Effector memory CD8-positive, alpha-beta T cell (primary cell): ENCODE data around the gene PYM1.
"Not testable (repeated sequence)": the region's sequence is repeated elsewhere in the genome, so short reads cannot be mapped to it uniquely, and the experiment has no call there.

Experiments used
- ATAC-seq: fragments of 150-1000 bp; cut with Tn5 transposase; replicated peaks from 2 replicates; pipeline ENCODE4 v1.10.0; 2021; ENCODE audit warnings: mild to moderate bottlenecking, moderate library complexity
- DNase-seq, 3 experiments: peaks; one replicate each; pipeline ENCODE4 v3.0.0; 2021
- H3K27ac Mint-ChIP-seq, 2 donors: one replicate each; pipeline ENCODE4 v1.8.0; 2022; ENCODE audit warnings: mild to moderate bottlenecking in 2 of 2, mixed read lengths in 2 of 2, moderate library complexity in 2 of 2
- H3K27me3 Mint-ChIP-seq, 2 donors: one replicate each; pipeline ENCODE4 v1.8.0; 2022; ENCODE audit warnings: mixed read lengths in 2 of 2
- H3K36me3 Mint-ChIP-seq: one replicate; pipeline ENCODE4 v1.8.0; 2022; ENCODE audit warnings: mild to moderate bottlenecking, moderate library complexity, mixed read lengths; ENCODE audit not compliant: insufficient read depth
- H3K4me1 Mint-ChIP-seq, 2 donors: one replicate each; pipeline ENCODE4 v1.8.0; 2022; ENCODE audit warnings: low read depth in 2 of 2, mixed read lengths in 2 of 2
- H3K4me3 Mint-ChIP-seq, 2 donors: one replicate each; pipeline ENCODE4 v1.8.0; 2022; ENCODE audit warnings: mild to moderate bottlenecking in 2 of 2, mixed read lengths in 2 of 2, moderate library complexity in 2 of 2
- H3K9me3 Mint-ChIP-seq, 2 donors: one replicate each; pipeline ENCODE4 v1.8.0; 2022; ENCODE audit warnings: mixed read lengths in 2 of 2

The PYM1 gene

DNA sequence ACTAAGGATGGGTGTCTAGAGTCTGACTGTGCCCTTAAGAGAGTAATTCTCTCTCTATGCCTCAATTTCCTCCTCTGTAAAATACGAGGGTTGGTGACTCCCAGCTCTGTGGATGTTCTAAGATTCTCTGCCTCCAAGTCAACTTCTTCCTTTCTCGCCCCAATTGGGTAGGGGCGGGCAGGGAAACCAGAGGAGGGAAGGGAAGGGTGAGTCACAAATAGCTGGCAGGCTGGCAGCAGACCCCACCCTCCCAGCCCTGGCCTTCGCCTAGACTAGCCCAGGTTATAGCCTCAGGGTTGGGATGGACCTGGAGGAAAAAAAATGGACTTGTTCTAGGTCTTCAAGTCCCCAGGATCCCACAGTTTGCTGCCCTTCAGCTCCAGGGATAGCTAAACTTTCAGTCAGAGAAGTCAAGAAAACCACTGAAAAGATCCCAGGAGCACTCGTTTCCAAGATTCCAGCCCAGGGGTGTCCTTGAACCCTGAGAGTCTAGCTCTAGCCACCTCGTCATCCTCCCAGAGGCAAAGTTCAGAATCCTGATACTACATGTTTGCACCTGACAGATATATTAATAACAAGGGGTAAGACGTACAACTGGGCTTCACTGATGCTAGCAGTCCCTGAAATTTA lies 5.6 kb upstream of the PYM1 start:
- Mint-ChIP-seq H3K4me3 (peak overlapping the region; percentile 96 to 99), H3K4me1 (peaks cover 53 to 69% of the 10 kb centered on the region in 2 donors), H3K36me3 (peaks cover 51% of the 10 kb centered on the region), H3K9me3 (no peaks in the 10 kb centered on the region), H3K27me3 (no peaks in the 10 kb centered on the region), H3K27ac (peak overlapping the region; percentile 95 to 98)
- DNase-seq (no peak), ATAC-seq (no peak)

DNA sequence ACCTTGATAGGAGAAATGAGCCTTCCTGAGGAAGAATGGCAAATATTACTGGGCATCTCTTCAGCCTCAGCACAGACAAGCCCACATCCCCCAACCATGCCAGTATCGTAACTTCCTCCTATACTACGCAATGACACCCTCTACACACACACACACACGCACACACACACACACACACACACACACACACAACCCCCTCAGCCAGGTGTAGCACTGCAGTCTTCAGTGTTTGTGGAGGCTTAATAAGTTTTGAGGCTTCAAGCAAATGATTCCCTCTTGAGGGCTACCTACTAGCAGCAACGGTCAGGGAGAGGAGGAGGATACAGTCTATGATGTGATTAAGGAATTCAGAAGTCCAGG lies 4.8 kb upstream of the PYM1 start:
- H3K36me3 Mint-ChIP-seq: peaks cover 47% of the 10 kb centered on the region
- H3K4me3 Mint-ChIP-seq: peak overlapping the region; percentile 96 to 99
- H3K9me3 Mint-ChIP-seq: no peaks in the 10 kb centered on the region
- peak; percentile 34 to 46 (median 40) for DNase-seq
- H3K27ac Mint-ChIP-seq: peak overlapping the region; percentile 95 to 98
- peaks cover 57 to 73% of the 10 kb centered on the region in 2 donors for H3K4me1 Mint-ChIP-seq
- no peaks in the 10 kb centered on the region for H3K27me3 Mint-ChIP-seq
- peak; percentile 39 for ATAC-seq

DNA sequence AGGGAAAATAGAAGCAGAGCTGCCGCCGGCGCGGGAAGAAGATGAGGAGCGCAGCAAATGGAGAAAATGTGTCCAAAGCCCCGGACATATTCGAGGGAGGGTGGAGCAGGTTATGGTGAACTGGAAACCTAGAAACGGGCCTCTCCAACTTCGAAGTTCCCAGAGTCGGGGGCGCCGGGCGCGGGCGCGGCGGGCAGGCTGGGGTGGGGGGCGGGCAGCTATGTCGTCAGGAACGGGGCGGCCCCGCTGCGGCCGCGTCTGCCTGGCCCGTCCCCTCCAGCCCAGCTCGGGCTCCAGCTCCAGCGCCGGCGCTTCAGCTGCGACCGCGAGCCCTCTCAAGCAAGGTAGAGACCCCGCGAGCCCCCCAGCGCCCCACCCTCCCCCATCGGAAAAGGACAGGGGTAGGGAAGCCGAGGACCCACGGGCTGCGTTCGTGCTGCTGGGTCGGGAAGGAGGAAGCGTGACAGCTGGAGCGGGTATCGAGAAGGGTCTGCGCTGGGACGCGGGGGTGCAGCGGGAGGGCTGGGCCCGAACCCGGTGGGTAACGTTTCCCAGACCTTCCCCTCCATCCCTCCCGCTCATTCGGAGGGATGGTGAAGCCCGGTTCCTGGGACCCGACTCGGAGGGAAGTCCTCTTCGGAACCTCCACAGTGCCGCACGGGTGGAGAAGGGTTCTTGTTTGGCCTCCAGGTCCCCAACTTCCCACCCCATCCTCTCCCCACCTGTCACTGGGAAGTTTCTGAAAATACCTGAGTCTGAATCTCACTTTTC lies 4.3 kb upstream of the PYM1 start:
- Mint-ChIP-seq H3K4me1 (peaks cover 55 to 76% of the 10 kb centered on the region in 2 donors), H3K27ac (peak overlapping the region; percentile 95 to 98), H3K4me3 (peak overlapping the region; percentile 96 to 99), H3K36me3 (peaks cover 46% of the 10 kb centered on the region), H3K27me3 (no peaks in the 10 kb centered on the region), H3K9me3 (no peaks in the 10 kb centered on the region)
- DNase-seq (peak in 1 of 3 experiments; percentile 14), ATAC-seq (no peak)

GRCh38 chr12:55931317-55931779 lies 3.7 kb upstream of the PYM1 start:
- H3K27ac Mint-ChIP-seq: peak overlapping the region; percentile 95 to 98
- no peak for ATAC-seq
- peaks cover 59 to 77% of the 10 kb centered on the region in 2 donors for H3K4me1 Mint-ChIP-seq
- H3K36me3 Mint-ChIP-seq: peaks cover 45% of the 10 kb centered on the region
- H3K27me3 Mint-ChIP-seq: no peaks in the 10 kb centered on the region
- H3K4me3 Mint-ChIP-seq: peak overlapping the region; percentile 96 to 99
- no peaks in the 10 kb centered on the region for H3K9me3 Mint-ChIP-seq
- no peak for DNase-seq

GRCh38 chr12:55930771-55931316 lies 3.1 kb upstream of the PYM1 start, which contains the start of gene DGKA:
Gene DGKA, plus strand, starts transcription at chr12:55931162. Its CDS starts 5,342 bp downstream, at chr12:55936504.
- no peaks in the 10 kb centered on the region for H3K27me3 Mint-ChIP-seq
- peak; percentile 20 for ATAC-seq

GRCh38 chr12:55929306-55929791 lies 1.7 kb upstream of the PYM1 start:
- H3K9me3 Mint-ChIP-seq: no peaks in the 10 kb centered on the region
- peak overlapping the region; percentile 95 to 98 for H3K27ac Mint-ChIP-seq
- H3K4me3 Mint-ChIP-seq: peak overlapping the region; percentile 96 to 99
- H3K27me3 Mint-ChIP-seq: no peaks in the 10 kb centered on the region
- peak; percentile 44 for ATAC-seq
- peaks cover 56 to 76% of the 10 kb centered on the region in 2 donors for H3K4me1 Mint-ChIP-seq
- H3K36me3 Mint-ChIP-seq: peaks cover 41% of the 10 kb centered on the region
- DNase-seq: peak; percentile 58 to 62 (median 59)

More at GRCh38 chr12:55930771-55931316, 3.1 kb upstream of the PYM1 start, which contains the start of gene DGKA:
- H3K4me3 Mint-ChIP-seq: peak within 1 kb of the TSS; percentile 96 to 99
- H3K27ac Mint-ChIP-seq: peak within 1 kb of the TSS; percentile 95 to 98
- H3K9me3 Mint-ChIP-seq: no peaks in the 10 kb centered on the region
- peaks cover 44% of the 10 kb centered on the region for H3K36me3 Mint-ChIP-seq
- DNase-seq: peak; percentile 41 to 56 (median 45)
- H3K4me1 Mint-ChIP-seq: peaks cover 58 to 78% of the 10 kb centered on the region in 2 donors

- no peaks in the 10 kb centered on the region for H3K9me3 Mint-ChIP-seq
- ATAC-seq (peak; percentile 57), DNase-seq (peak; percentile 71 to 81 (median 75))
- H3K4me3 Mint-ChIP-seq: peak overlapping the region; percentile 99
- H3K36me3 Mint-ChIP-seq: peaks cover 45% of the 10 kb centered on the region
- H3K27ac Mint-ChIP-seq: peak overlapping the region; percentile 97 to 98
- no peaks in the 10 kb centered on the region for H3K27me3 Mint-ChIP-seq
- peaks cover 50 to 69% of the 10 kb centered on the region in 2 donors for H3K4me1 Mint-ChIP-seq
Measured at GRCh38 chr12:55926738-55927587, 731 bp downstream of the PYM1 start.

- ATAC-seq (no peak), DNase-seq (no peak)
- no peaks in the 10 kb centered on the region for H3K27me3 Mint-ChIP-seq
- H3K4me3 Mint-ChIP-seq: peak overlapping the region; percentile 99
- H3K36me3 Mint-ChIP-seq: peaks cover 45% of the 10 kb centered on the region
- peaks cover 47 to 69% of the 10 kb centered on the region in 2 donors for H3K4me1 Mint-ChIP-seq
- H3K27ac Mint-ChIP-seq: peak overlapping the region; percentile 97 to 98
- no peaks in the 10 kb centered on the region for H3K9me3 Mint-ChIP-seq
Measured at GRCh38 chr12:55925870-55926737, 1.6 kb downstream of the PYM1 start.

DNA sequence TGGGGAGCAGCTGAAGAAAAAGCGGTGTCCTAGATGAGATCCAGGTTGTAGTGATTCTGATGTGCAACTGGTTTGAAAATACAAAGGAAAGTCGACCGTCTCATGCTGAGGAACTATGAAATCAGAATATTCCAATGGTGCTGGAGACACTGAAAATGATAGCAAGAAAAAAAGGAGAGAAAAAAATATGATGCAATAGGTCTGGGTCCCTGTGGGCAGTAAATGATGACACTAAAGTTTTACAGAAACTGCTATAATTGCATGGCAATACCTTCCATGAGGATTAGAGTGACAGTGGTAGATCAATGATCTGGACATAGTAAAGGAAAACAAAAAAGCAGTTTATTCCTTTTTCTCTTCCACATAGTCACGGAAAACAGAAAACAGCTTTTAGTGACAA lies 2.3 kb downstream of the PYM1 start:
- peak overlapping the region; percentile 99 for H3K4me3 Mint-ChIP-seq

GRCh38 chr12:55923648-55924047 lies 4.0 kb downstream of the PYM1 start:
- H3K9me3 Mint-ChIP-seq, ATAC-seq, H3K27me3 Mint-ChIP-seq, H3K27ac Mint-ChIP-seq, DNase-seq: not testable (repeated sequence)
- H3K4me3 Mint-ChIP-seq: peak overlapping the region in 1 of 2 donors; percentile 8
- peaks cover 43% of the 10 kb centered on the region for H3K36me3 Mint-ChIP-seq
- peaks cover 28 to 52% of the 10 kb centered on the region in 2 donors for H3K4me1 Mint-ChIP-seq

More for the DNA sequence above, 2.3 kb downstream of the PYM1 start:
- peaks cover 41 to 67% of the 10 kb centered on the region in 2 donors for H3K4me1 Mint-ChIP-seq
- H3K27me3 Mint-ChIP-seq: no peaks in the 10 kb centered on the region
- DNase-seq (no peak), ATAC-seq (no peak)
- H3K9me3 Mint-ChIP-seq: no peaks in the 10 kb centered on the region
- peak overlapping the region in 1 of 2 donors; percentile 98 for H3K27ac Mint-ChIP-seq
- H3K36me3 Mint-ChIP-seq: peaks cover 44% of the 10 kb centered on the region

- DNase-seq (no peak), ATAC-seq (no peak)
- Mint-ChIP-seq H3K4me3 (no peak overlapping the region), H3K27me3 (no peaks in the 10 kb centered on the region), H3K4me1 (peaks cover 22 to 44% of the 10 kb centered on the region in 2 donors), H3K9me3 (no peaks in the 10 kb centered on the region), H3K27ac (peak overlapping the region; percentile 19 to 67), H3K36me3 (peaks cover 44% of the 10 kb centered on the region)
Measured at GRCh38 chr12:55922126-55922525, 5.6 kb downstream of the PYM1 start.

DNA sequence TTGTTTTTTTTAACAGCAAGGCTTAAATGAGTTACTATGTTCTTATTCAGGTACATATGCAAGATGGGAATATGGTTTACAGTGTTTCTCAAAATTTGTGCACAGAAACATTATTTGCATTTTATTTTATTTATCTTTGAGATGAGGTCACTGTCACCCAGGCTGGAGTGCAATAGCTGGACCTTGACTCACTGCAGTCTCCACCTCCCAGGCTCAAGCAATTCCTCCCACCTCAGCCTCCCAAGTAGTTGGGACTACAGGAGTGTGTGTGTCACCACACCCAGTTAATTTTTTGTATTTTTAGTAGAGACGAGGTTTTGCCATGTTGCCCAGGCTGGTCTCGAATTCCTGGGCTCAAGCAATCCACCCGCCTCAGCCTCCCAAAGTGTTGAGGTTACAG lies 8.7 kb downstream of the PYM1 start:
- H3K36me3 Mint-ChIP-seq: peaks cover 49% of the 10 kb centered on the region
- H3K27me3 Mint-ChIP-seq, DNase-seq, ATAC-seq, H3K4me3 Mint-ChIP-seq, H3K9me3 Mint-ChIP-seq, H3K27ac Mint-ChIP-seq: not testable (repeated sequence)
- H3K4me1 Mint-ChIP-seq: peaks cover 10 to 30% of the 10 kb centered on the region in 2 donors
